ENCODE measurements around the gene KIRREL1. TPM values are rescaled to one million over a fixed set of nuclear protein-coding genes. Genes with fewer than 3 reads are reported as not detected.
A peak's percentile ranks its signal among the peaks of the same experiment; 100 is the strongest.

Gene KIRREL1
- total and polyA plus RNA-seq, 2 donors (not counting 1 experiment from before 2014, with no cell fraction given), result 55.5 to 123 TPM

GRCh38 chr1:158076441-158076840 lies 83.0 kb downstream of the KIRREL1 start:
- Histone ChIP-seq H3K9ac (ENCODE audit: insufficient read depth, low read length) (no peak overlapping the region), H3K27me3 (ENCODE audit: control insufficient read depth, insufficient read depth, low read length) (no peaks in the 10 kb centered on the region), H3K79me2 (ENCODE audit: control insufficient read depth, insufficient read depth, low read length) (peaks cover 15% of the 10 kb centered on the region), H3K4me3 (replicated peaks in 1 of 4; ENCODE audit: control extremely low read depth in 1 of 4, insufficient read depth in 1 of 4, low read depth in 3 of 4, low read length in 4 of 4) (no peak overlapping the region), H2AFZ (ENCODE audit: low read length) (no peak overlapping the region), H4K20me1 (ENCODE audit: control insufficient read depth, extremely low read depth, insufficient read depth, low read length) (no peaks in the 10 kb centered on the region), H3K9me3 (ENCODE audit: control insufficient read depth, insufficient read depth, low read depth, low read length) (no peaks in the 10 kb centered on the region), H3K36me3 (ENCODE audit: control insufficient read depth, insufficient read depth, low read length) (peaks cover 18% of the 10 kb centered on the region), H3K4me2 (ENCODE audit: extremely low read depth, insufficient read depth, low read length) (no peak overlapping the region), H3K27ac (ENCODE audit: insufficient read depth, low read length) (no peak overlapping the region), H3K4me1 (ENCODE audit: control insufficient read depth, extremely low read depth, insufficient read depth, low read length) (no peaks in the 10 kb centered on the region)
- TF ChIP-seq, protein P1, sequence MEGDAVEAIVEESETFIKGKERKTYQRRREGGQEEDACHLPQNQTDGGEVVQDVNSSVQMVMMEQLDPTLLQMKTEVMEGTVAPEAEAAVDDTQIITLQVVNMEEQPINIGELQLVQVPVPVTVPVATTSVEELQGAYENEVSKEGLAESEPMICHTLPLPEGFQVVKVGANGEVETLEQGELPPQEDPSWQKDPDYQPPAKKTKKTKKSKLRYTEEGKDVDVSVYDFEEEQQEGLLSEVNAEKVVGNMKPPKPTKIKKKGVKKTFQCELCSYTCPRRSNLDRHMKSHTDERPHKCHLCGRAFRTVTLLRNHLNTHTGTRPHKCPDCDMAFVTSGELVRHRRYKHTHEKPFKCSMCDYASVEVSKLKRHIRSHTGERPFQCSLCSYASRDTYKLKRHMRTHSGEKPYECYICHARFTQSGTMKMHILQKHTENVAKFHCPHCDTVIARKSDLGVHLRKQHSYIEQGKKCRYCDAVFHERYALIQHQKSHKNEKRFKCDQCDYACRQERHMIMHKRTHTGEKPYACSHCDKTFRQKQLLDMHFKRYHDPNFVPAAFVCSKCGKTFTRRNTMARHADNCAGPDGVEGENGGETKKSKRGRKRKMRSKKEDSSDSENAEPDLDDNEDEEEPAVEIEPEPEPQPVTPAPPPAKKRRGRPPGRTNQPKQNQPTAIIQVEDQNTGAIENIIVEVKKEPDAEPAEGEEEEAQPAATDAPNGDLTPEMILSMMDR (conservative IDR thresholded peaks at IDR 0.05 in 1 of 2, IDR thresholded peaks at IDR 0.05 in 1 of 2; ENCODE audit: low read depth in 1 of 2, low read length in 2 of 2), result no peak
- no peak for TF ChIP-seq EZH2 (IDR thresholded peaks at IDR 0.05; ENCODE audit: low read length, missing control alignments)
- peak in 1 of 2 donors; percentile 7 for DNase-seq (ENCODE audit: low read depth in 2 of 2)

- no peak overlapping the region for H3K4me3 ChIP-seq (replicated peaks in 1 of 4; ENCODE audit: control extremely low read depth in 1 of 4, insufficient read depth in 1 of 4, low read depth in 3 of 4, low read length in 4 of 4)
- no peaks in the 10 kb centered on the region for H3K9me3 ChIP-seq (ENCODE audit: control insufficient read depth, insufficient read depth, low read depth, low read length)
- no peaks in the 10 kb centered on the region for H3K27me3 ChIP-seq (ENCODE audit: control insufficient read depth, insufficient read depth, low read length)
- H3K4me1 ChIP-seq (ENCODE audit: control insufficient read depth, extremely low read depth, insufficient read depth, low read length), result no peaks in the 10 kb centered on the region
- no peak for TF ChIP-seq EZH2 (IDR thresholded peaks at IDR 0.05; ENCODE audit: low read length, missing control alignments)
- TF ChIP-seq, protein P1 (conservative IDR thresholded peaks at IDR 0.05 in 1 of 2, IDR thresholded peaks at IDR 0.05 in 1 of 2; ENCODE audit: low read depth in 1 of 2, low read length in 2 of 2), result no peak
- H3K79me2 ChIP-seq (ENCODE audit: control insufficient read depth, insufficient read depth, low read length), result peaks cover 9% of the 10 kb centered on the region
- H3K36me3 ChIP-seq (ENCODE audit: control insufficient read depth, insufficient read depth, low read length), result peaks cover 23% of the 10 kb centered on the region
- no peaks in the 10 kb centered on the region for H4K20me1 ChIP-seq (ENCODE audit: control insufficient read depth, extremely low read depth, insufficient read depth, low read length)
- no peak overlapping the region for H3K9ac ChIP-seq (ENCODE audit: insufficient read depth, low read length)
- no peak overlapping the region for H3K27ac ChIP-seq (ENCODE audit: insufficient read depth, low read length)
- no peak for DNase-seq (ENCODE audit: low read depth in 2 of 2)
- H2AFZ ChIP-seq (ENCODE audit: low read length), result no peak overlapping the region
- no peak overlapping the region for H3K4me2 ChIP-seq (ENCODE audit: extremely low read depth, insufficient read depth, low read length)
Observed at GRCh38 chr1:158077411-158078256, 84.2 kb downstream of the KIRREL1 start.

DNA sequence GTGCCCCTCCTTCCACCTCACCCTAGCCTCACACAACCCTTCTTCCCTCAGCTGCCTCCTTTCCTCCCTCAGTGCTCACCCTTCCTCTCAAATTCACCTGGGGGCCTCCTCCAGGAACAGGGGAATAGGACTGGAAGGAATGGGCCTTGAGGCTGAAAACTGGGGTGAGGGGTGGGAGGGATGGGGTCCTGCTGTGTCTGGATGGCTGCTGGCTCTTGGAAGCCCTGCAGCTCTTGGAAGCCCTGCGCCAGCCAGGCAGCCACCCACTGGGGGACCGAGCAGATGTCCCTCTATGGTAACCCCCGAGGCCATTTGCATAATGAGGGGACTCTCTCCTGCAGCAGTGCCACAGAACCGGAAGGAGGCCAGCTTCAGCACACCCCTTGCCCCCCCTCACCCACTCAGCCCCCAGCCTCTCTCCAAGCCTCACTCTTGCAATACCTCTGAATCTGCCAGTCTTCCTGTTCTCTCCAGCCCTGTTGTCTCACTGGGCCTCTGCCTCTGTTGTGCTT lies 85.2 kb downstream of the KIRREL1 start:
- H3K9ac ChIP-seq (ENCODE audit: insufficient read depth, low read length), result no peak overlapping the region
- no peaks in the 10 kb centered on the region for H3K9me3 ChIP-seq (ENCODE audit: control insufficient read depth, insufficient read depth, low read depth, low read length)
- TF ChIP-seq, protein P1 (conservative IDR thresholded peaks at IDR 0.05 in 1 of 2, IDR thresholded peaks at IDR 0.05 in 1 of 2; ENCODE audit: low read depth in 1 of 2, low read length in 2 of 2), result no peak
- no peak for TF ChIP-seq EZH2 (IDR thresholded peaks at IDR 0.05; ENCODE audit: low read length, missing control alignments)
- no peaks in the 10 kb centered on the region for H3K27me3 ChIP-seq (ENCODE audit: control insufficient read depth, insufficient read depth, low read length)
- H3K79me2 ChIP-seq (ENCODE audit: control insufficient read depth, insufficient read depth, low read length), result peaks cover 7% of the 10 kb centered on the region
- H3K4me1 ChIP-seq (ENCODE audit: control insufficient read depth, extremely low read depth, insufficient read depth, low read length), result no peaks in the 10 kb centered on the region
- no peak overlapping the region for H3K4me3 ChIP-seq (replicated peaks in 1 of 4; ENCODE audit: control extremely low read depth in 1 of 4, insufficient read depth in 1 of 4, low read depth in 3 of 4, low read length in 4 of 4)
- no peaks in the 10 kb centered on the region for H4K20me1 ChIP-seq (ENCODE audit: control insufficient read depth, extremely low read depth, insufficient read depth, low read length)
- H2AFZ ChIP-seq (ENCODE audit: low read length), result no peak overlapping the region
- peaks cover 25% of the 10 kb centered on the region for H3K36me3 ChIP-seq (ENCODE audit: control insufficient read depth, insufficient read depth, low read length)
- no peak overlapping the region for H3K27ac ChIP-seq (ENCODE audit: insufficient read depth, low read length)
- no peak for DNase-seq (ENCODE audit: low read depth in 2 of 2)
- no peak overlapping the region for H3K4me2 ChIP-seq (ENCODE audit: extremely low read depth, insufficient read depth, low read length)

All from fibroblast of lung (primary cell).